ENCODE results near the gene SNRK. TPM values are rescaled to one million over a fixed set of nuclear protein-coding genes. Genes with fewer than 3 reads are reported as not detected.

Gene SNRK
- total RNA-seq, 1 experiment from 2014 or later: 11.8 TPM

DNA sequence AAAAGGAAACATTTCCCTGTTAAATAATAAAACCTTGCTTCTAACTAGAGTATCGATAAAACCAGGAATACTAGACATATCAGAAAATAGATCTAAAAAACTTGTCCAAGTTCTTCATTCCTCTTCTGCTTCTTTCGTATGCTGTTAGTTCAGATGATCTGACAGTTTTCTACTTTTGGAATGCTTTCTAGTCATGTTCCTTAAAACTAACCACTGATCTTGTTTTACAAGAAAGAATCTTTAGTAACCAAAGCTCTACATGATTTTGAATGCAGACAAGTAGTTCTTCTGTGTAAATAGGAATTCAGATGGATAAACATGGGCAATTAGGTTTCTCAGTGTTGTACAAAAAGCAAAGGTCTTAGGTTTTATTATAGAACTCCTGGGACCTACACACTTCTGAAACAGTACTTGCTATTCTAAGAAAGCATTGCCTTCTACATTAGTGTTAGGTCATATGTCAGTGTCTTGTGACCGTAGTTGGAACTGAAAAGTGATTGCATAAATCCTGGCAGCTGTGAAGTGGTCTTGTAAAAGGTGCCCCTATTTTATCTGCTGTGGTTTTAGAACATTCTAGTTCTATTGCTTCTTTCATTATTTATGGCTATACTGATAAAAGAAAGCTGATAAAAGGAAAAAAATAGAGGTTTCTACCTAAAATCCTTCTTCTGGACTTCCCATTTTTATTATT is 40.7 kb downstream of the SNRK start (continued):
- TF ChIP-seq, protein P1, sequence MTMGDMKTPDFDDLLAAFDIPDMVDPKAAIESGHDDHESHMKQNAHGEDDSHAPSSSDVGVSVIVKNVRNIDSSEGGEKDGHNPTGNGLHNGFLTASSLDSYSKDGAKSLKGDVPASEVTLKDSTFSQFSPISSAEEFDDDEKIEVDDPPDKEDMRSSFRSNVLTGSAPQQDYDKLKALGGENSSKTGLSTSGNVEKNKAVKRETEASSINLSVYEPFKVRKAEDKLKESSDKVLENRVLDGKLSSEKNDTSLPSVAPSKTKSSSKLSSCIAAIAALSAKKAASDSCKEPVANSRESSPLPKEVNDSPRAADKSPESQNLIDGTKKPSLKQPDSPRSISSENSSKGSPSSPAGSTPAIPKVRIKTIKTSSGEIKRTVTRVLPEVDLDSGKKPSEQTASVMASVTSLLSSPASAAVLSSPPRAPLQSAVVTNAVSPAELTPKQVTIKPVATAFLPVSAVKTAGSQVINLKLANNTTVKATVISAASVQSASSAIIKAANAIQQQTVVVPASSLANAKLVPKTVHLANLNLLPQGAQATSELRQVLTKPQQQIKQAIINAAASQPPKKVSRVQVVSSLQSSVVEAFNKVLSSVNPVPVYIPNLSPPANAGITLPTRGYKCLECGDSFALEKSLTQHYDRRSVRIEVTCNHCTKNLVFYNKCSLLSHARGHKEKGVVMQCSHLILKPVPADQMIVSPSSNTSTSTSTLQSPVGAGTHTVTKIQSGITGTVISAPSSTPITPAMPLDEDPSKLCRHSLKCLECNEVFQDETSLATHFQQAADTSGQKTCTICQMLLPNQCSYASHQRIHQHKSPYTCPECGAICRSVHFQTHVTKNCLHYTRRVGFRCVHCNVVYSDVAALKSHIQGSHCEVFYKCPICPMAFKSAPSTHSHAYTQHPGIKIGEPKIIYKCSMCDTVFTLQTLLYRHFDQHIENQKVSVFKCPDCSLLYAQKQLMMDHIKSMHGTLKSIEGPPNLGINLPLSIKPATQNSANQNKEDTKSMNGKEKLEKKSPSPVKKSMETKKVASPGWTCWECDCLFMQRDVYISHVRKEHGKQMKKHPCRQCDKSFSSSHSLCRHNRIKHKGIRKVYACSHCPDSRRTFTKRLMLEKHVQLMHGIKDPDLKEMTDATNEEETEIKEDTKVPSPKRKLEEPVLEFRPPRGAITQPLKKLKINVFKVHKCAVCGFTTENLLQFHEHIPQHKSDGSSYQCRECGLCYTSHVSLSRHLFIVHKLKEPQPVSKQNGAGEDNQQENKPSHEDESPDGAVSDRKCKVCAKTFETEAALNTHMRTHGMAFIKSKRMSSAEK (CRISPR knock-in tag; IDR thresholded peaks at IDR 0.05; ENCODE audit: borderline replicate concordance): no peak
- no peak for TF ChIP-seq MYBL2 (CRISPR knock-in tag; IDR thresholded peaks at IDR 0.05)
- TF ChIP-seq ZNF219 (CRISPR knock-in tag; IDR thresholded peaks at IDR 0.05; ENCODE audit: borderline replicate concordance): no peak

DNA sequence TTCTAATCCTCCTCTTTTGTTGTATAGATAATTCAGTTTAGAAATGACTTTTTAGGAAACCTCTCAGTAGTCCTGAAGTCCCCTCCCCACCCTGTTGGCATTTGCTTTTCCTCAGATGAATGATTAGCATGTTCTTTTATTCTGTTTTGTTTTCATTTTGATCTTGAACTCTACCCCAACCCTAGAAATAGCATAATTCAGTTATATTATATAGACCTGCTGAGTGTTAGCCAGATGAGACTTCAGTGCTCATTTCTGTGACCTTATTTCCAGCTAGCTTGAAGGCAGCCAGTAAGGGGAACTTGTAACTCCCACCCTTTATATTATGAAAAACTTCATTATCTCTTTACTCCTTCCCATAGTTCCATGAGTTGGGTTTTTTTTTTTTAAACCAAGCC is 41.2 kb downstream of the SNRK start:
- ChIA-PET CTCF (interaction anchor here (0.6 to 0.8 kb wide), 2 partner anchors 162 to 340 kb away, joined by 3 read pairs; no protein-coding TSS in a partner anchor), POLR2A (no interaction called here)
- Mint-ChIP-seq H3K4me3 (no peak overlapping the region), H3K36me3 (peaks cover 5% of the 10 kb centered on the region; the same call in 1 of the 2 replicates), H3K9me3 (peaks cover 9% of the 10 kb centered on the region), H3K27me3 (ENCODE audit: low read depth) (no peaks in the 10 kb centered on the region), H3K4me1 (no peaks in the 10 kb centered on the region; the same call in 1 of the 2 replicates), H3K27ac (no peak overlapping the region)
- DNase-seq (ENCODE audit: low spot score): no peak
- no peak for TF ChIP-seq MXD4 (CRISPR knock-in tag; IDR thresholded peaks at IDR 0.05; ENCODE audit: borderline replicate concordance)
- no peak for TF ChIP-seq ATF1 (CRISPR knock-in tag; IDR thresholded peaks at IDR 0.05)
- TF ChIP-seq, protein P2, sequence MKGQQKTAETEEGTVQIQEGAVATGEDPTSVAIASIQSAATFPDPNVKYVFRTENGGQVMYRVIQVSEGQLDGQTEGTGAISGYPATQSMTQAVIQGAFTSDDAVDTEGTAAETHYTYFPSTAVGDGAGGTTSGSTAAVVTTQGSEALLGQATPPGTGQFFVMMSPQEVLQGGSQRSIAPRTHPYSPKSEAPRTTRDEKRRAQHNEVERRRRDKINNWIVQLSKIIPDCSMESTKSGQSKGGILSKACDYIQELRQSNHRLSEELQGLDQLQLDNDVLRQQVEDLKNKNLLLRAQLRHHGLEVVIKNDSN (CRISPR knock-in tag; IDR thresholded peaks at IDR 0.05): no peak
- TF ChIP-seq, protein P3, sequence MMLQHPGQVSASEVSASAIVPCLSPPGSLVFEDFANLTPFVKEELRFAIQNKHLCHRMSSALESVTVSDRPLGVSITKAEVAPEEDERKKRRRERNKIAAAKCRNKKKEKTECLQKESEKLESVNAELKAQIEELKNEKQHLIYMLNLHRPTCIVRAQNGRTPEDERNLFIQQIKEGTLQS (CRISPR knock-in tag; conservative IDR thresholded peaks at IDR 0.05): no peak
- TF ChIP-seq, protein P4, sequence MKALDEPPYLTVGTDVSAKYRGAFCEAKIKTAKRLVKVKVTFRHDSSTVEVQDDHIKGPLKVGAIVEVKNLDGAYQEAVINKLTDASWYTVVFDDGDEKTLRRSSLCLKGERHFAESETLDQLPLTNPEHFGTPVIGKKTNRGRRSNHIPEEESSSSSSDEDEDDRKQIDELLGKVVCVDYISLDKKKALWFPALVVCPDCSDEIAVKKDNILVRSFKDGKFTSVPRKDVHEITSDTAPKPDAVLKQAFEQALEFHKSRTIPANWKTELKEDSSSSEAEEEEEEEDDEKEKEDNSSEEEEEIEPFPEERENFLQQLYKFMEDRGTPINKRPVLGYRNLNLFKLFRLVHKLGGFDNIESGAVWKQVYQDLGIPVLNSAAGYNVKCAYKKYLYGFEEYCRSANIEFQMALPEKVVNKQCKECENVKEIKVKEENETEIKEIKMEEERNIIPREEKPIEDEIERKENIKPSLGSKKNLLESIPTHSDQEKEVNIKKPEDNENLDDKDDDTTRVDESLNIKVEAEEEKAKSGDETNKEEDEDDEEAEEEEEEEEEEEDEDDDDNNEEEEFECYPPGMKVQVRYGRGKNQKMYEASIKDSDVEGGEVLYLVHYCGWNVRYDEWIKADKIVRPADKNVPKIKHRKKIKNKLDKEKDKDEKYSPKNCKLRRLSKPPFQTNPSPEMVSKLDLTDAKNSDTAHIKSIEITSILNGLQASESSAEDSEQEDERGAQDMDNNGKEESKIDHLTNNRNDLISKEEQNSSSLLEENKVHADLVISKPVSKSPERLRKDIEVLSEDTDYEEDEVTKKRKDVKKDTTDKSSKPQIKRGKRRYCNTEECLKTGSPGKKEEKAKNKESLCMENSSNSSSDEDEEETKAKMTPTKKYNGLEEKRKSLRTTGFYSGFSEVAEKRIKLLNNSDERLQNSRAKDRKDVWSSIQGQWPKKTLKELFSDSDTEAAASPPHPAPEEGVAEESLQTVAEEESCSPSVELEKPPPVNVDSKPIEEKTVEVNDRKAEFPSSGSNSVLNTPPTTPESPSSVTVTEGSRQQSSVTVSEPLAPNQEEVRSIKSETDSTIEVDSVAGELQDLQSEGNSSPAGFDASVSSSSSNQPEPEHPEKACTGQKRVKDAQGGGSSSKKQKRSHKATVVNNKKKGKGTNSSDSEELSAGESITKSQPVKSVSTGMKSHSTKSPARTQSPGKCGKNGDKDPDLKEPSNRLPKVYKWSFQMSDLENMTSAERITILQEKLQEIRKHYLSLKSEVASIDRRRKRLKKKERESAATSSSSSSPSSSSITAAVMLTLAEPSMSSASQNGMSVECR (CRISPR knock-in tag; IDR thresholded peaks at IDR 0.05; ENCODE audit: borderline replicate concordance): no peak
- TF ChIP-seq, protein P5, sequence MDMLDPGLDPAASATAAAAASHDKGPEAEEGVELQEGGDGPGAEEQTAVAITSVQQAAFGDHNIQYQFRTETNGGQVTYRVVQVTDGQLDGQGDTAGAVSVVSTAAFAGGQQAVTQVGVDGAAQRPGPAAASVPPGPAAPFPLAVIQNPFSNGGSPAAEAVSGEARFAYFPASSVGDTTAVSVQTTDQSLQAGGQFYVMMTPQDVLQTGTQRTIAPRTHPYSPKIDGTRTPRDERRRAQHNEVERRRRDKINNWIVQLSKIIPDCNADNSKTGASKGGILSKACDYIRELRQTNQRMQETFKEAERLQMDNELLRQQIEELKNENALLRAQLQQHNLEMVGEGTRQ (CRISPR knock-in tag; IDR thresholded peaks at IDR 0.05): no peak
- no peak for ATAC-seq

DNA sequence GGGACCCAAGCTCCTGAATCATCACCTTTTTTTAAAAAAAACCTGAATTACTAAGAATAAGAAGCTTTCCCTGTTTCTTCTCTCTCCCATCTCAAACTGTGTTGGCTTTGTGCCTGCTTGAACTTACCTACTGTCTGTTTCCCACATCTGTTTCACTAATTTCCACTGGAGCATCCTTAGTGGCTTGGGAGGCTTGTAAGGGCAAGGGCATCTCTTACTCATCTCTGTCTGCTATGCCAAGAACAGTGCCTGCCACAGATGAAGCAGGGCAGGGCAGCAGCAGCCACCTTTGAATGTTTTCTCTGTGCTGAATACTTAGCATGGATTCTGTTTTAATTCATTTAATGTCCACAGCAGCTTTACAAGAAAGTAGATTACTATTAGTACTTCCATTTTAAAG is 42.3 kb downstream of the SNRK start:
- Mint-ChIP-seq H3K4me1 (no peaks in the 10 kb centered on the region; the same call in 1 of the 2 replicates), H3K9me3 (0 out of 2 replicates have a peak, but pooled peaks cover 4% of the 10 kb centered on the region), H3K4me3 (no peak overlapping the region), H3K27me3 (ENCODE audit: low read depth) (no peaks in the 10 kb centered on the region), H3K27ac (no peak overlapping the region), H3K36me3 (peaks cover 6% of the 10 kb centered on the region)
- POLR2A ChIA-PET: no interaction called here
- CTCF ChIA-PET: no interaction called here
- no peak for TF ChIP-seq ZNF219 (CRISPR knock-in tag; IDR thresholded peaks at IDR 0.05; ENCODE audit: borderline replicate concordance)
- DNase-seq (ENCODE audit: low spot score) (no peak), ATAC-seq (no peak)

Data from WTC11 (cell line).